SK-N-SH treated with all-trans-retinoic acid at 6 μM for 48 hours (cell line): ENCODE results near the gene LRMDA.

Source experiments
- PPARA ChIP-seq: fragments of 250-450 bp; sonication (Bioruptor Pico); IDR thresholded peaks from 2 replicates; pipeline ENCODE4 v1.5.0; 2020; ENCODE audit warnings: mild to moderate bottlenecking, borderline replicate concordance
- RARB ChIP-seq: fragments of 250-450 bp; sonication (Bioruptor Pico); IDR thresholded peaks from 2 replicates; pipeline ENCODE4 v1.8.0; 2021; ENCODE audit warnings: mild to moderate bottlenecking, moderate library complexity
- ZFP3 ChIP-seq: fragments of 250-450 bp; sonication (Bioruptor Pico); IDR thresholded peaks from 2 replicates; pipeline ENCODE4 v1.5.0; 2020; ENCODE audit warnings: mild to moderate bottlenecking, moderate library complexity
- ZFP30 ChIP-seq: fragments of 450-650 bp; formaldehyde crosslinking; IDR thresholded peaks from 2 replicates; pipeline ENCODE4 v1.5.0; 2022; ENCODE audit warnings: mild to moderate bottlenecking, moderate library complexity
- TF ChIP-seq, protein P1 (sequence below): fragments of 250-450 bp; sonication (Bioruptor Pico); IDR thresholded peaks from 2 replicates; pipeline ENCODE4 v1.8.0; 2020; ENCODE audit warnings: mild to moderate bottlenecking, moderate library complexity, borderline replicate concordance

DNA sequence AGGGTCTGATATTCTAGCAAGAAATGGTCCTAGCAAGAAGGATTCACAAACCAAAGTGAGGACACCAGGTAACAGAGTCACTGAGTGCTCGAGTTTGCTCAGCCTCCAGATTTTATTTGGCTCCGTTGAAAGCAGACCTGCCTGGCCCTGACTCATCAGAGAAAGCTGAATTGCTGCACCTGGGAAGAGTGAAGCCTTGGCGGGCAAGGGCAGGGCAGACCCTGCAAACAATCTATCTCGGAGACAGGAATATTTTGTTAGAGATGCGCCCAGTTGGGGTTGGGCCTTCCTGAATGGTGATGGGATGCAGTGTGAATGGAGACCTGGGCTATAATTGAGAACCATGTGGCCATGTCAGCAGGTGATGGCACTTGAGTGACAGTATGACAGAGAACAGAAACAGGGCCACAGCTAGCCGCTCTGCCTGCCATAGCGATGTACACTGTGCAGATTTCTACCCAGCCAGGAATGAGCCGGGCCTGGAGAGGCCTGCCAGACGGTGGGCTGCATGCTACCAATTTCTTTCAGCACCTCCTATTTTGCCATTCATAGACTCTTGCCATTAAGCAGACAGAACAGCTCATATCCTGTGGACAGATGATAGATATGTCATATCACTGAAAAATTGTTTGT is 744.2 kb downstream of the LRMDA start:
- TF ChIP-seq, protein P1, sequence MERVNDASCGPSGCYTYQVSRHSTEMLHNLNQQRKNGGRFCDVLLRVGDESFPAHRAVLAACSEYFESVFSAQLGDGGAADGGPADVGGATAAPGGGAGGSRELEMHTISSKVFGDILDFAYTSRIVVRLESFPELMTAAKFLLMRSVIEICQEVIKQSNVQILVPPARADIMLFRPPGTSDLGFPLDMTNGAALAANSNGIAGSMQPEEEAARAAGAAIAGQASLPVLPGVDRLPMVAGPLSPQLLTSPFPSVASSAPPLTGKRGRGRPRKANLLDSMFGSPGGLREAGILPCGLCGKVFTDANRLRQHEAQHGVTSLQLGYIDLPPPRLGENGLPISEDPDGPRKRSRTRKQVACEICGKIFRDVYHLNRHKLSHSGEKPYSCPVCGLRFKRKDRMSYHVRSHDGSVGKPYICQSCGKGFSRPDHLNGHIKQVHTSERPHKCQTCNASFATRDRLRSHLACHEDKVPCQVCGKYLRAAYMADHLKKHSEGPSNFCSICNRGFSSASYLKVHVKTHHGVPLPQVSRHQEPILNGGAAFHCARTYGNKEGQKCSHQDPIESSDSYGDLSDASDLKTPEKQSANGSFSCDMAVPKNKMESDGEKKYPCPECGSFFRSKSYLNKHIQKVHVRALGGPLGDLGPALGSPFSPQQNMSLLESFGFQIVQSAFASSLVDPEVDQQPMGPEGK (CRISPR knock-in tag), result no peak
- no peak for TF ChIP-seq ZFP30
- no peak for TF ChIP-seq PPARA (CRISPR knock-in tag)
- TF ChIP-seq RARB (CRISPR knock-in tag), result no peak
- TF ChIP-seq ZFP3 (CRISPR knock-in tag), result no peak
